ENCODE results near the gene PRRT1B. TPM values are rescaled to one million over a fixed set of nuclear protein-coding genes. Genes with fewer than 3 reads are reported as not detected.
A peak's percentile ranks its signal among the peaks of the same experiment; 100 is the strongest.

PRRT1B gene
- total RNA-seq, 1 experiment from 2014 or later: 1.2 TPM

DNA sequence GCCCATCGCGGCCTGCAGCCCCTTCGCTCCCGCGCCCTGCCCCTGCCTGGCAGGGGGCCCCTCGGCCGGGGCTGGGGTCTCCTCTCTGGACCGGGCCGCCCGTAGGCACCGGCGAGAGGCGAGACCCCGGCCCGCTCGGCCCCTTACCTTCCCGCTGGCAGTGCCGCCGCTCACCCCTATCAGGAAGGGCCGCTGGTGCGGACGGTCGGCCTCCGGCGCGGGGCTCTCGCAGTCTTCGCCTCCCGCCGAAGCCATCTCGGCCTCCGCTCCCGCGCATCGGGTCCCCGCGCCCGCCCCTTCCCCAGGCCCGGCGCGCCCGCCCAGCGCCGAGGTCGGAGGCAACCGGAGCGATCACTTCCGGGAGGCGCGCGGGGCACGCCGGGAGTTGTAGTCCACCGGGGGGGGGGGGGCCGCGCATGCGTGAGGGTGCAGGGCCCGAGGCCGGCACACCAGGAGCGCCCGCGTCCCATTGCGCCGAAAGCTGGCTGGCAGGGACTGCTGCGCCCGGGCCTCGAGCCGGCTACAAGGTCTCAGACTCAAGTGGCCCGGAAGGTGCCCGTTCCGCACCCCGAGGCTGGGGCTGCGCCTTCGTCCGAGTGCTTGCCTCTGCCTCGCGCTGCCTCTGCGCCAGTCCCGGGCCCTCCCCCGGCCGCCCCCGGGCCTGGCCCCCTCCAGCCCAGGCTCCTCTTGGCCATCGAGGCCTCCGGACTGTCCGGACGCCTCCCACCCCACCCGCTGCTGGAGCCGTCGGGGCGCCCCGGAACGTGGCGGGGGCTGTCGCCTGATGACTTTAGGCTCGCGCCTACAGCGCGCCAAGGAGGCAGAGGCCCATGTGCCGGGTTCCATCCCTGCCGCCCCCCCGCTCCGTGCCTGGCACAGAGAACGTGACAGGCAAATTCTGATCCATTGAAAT is 14.1 kb upstream of the PRRT1B start, which contains the start of gene UCK1 (continued):
- TF ChIP-seq, protein P1, sequence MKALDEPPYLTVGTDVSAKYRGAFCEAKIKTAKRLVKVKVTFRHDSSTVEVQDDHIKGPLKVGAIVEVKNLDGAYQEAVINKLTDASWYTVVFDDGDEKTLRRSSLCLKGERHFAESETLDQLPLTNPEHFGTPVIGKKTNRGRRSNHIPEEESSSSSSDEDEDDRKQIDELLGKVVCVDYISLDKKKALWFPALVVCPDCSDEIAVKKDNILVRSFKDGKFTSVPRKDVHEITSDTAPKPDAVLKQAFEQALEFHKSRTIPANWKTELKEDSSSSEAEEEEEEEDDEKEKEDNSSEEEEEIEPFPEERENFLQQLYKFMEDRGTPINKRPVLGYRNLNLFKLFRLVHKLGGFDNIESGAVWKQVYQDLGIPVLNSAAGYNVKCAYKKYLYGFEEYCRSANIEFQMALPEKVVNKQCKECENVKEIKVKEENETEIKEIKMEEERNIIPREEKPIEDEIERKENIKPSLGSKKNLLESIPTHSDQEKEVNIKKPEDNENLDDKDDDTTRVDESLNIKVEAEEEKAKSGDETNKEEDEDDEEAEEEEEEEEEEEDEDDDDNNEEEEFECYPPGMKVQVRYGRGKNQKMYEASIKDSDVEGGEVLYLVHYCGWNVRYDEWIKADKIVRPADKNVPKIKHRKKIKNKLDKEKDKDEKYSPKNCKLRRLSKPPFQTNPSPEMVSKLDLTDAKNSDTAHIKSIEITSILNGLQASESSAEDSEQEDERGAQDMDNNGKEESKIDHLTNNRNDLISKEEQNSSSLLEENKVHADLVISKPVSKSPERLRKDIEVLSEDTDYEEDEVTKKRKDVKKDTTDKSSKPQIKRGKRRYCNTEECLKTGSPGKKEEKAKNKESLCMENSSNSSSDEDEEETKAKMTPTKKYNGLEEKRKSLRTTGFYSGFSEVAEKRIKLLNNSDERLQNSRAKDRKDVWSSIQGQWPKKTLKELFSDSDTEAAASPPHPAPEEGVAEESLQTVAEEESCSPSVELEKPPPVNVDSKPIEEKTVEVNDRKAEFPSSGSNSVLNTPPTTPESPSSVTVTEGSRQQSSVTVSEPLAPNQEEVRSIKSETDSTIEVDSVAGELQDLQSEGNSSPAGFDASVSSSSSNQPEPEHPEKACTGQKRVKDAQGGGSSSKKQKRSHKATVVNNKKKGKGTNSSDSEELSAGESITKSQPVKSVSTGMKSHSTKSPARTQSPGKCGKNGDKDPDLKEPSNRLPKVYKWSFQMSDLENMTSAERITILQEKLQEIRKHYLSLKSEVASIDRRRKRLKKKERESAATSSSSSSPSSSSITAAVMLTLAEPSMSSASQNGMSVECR (CRISPR knock-in tag; IDR thresholded peaks at IDR 0.05; ENCODE audit: borderline replicate concordance): 0 out of 2 replicates have a peak, but pooled peaks have one; percentile 30
- TF ChIP-seq, protein P2, sequence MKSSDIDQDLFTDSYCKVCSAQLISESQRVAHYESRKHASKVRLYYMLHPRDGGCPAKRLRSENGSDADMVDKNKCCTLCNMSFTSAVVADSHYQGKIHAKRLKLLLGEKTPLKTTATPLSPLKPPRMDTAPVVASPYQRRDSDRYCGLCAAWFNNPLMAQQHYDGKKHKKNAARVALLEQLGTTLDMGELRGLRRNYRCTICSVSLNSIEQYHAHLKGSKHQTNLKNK (CRISPR knock-in tag; IDR thresholded peaks at IDR 0.05): no peak
- TF ChIP-seq, protein P3, sequence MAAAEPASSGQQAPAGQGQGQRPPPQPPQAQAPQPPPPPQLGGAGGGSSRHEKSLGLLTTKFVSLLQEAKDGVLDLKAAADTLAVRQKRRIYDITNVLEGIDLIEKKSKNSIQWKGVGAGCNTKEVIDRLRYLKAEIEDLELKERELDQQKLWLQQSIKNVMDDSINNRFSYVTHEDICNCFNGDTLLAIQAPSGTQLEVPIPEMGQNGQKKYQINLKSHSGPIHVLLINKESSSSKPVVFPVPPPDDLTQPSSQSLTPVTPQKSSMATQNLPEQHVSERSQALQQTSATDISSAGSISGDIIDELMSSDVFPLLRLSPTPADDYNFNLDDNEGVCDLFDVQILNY (CRISPR knock-in tag; IDR thresholded peaks at IDR 0.05): no peak; the same call in 1 of the 2 replicates
- TF ChIP-seq EMX1 (CRISPR knock-in tag; IDR thresholded peaks at IDR 0.05): no peak
- TF ChIP-seq ZNF423 (CRISPR knock-in tag; IDR thresholded peaks at IDR 0.05): peak; percentile 52; the same call in 1 of the 2 replicates
- peak; percentile 88 for TF ChIP-seq GABPB1 (CRISPR knock-in tag; IDR thresholded peaks at IDR 0.05)
- no peak for TF ChIP-seq IRF2 (CRISPR knock-in tag; IDR thresholded peaks at IDR 0.05; ENCODE audit: borderline replicate concordance, low read depth)
- TF ChIP-seq, protein P4, sequence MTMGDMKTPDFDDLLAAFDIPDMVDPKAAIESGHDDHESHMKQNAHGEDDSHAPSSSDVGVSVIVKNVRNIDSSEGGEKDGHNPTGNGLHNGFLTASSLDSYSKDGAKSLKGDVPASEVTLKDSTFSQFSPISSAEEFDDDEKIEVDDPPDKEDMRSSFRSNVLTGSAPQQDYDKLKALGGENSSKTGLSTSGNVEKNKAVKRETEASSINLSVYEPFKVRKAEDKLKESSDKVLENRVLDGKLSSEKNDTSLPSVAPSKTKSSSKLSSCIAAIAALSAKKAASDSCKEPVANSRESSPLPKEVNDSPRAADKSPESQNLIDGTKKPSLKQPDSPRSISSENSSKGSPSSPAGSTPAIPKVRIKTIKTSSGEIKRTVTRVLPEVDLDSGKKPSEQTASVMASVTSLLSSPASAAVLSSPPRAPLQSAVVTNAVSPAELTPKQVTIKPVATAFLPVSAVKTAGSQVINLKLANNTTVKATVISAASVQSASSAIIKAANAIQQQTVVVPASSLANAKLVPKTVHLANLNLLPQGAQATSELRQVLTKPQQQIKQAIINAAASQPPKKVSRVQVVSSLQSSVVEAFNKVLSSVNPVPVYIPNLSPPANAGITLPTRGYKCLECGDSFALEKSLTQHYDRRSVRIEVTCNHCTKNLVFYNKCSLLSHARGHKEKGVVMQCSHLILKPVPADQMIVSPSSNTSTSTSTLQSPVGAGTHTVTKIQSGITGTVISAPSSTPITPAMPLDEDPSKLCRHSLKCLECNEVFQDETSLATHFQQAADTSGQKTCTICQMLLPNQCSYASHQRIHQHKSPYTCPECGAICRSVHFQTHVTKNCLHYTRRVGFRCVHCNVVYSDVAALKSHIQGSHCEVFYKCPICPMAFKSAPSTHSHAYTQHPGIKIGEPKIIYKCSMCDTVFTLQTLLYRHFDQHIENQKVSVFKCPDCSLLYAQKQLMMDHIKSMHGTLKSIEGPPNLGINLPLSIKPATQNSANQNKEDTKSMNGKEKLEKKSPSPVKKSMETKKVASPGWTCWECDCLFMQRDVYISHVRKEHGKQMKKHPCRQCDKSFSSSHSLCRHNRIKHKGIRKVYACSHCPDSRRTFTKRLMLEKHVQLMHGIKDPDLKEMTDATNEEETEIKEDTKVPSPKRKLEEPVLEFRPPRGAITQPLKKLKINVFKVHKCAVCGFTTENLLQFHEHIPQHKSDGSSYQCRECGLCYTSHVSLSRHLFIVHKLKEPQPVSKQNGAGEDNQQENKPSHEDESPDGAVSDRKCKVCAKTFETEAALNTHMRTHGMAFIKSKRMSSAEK (CRISPR knock-in tag; IDR thresholded peaks at IDR 0.05; ENCODE audit: borderline replicate concordance): no peak
- TF ChIP-seq, protein P5, sequence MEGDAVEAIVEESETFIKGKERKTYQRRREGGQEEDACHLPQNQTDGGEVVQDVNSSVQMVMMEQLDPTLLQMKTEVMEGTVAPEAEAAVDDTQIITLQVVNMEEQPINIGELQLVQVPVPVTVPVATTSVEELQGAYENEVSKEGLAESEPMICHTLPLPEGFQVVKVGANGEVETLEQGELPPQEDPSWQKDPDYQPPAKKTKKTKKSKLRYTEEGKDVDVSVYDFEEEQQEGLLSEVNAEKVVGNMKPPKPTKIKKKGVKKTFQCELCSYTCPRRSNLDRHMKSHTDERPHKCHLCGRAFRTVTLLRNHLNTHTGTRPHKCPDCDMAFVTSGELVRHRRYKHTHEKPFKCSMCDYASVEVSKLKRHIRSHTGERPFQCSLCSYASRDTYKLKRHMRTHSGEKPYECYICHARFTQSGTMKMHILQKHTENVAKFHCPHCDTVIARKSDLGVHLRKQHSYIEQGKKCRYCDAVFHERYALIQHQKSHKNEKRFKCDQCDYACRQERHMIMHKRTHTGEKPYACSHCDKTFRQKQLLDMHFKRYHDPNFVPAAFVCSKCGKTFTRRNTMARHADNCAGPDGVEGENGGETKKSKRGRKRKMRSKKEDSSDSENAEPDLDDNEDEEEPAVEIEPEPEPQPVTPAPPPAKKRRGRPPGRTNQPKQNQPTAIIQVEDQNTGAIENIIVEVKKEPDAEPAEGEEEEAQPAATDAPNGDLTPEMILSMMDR (IDR thresholded peaks at IDR 0.05): no peak
- TF ChIP-seq ATF1 (CRISPR knock-in tag; IDR thresholded peaks at IDR 0.05): no peak
- 0 out of 2 replicates have a peak, but pooled peaks have one; percentile 52 for TF ChIP-seq CREM (CRISPR knock-in tag; IDR thresholded peaks at IDR 0.05)
- TF ChIP-seq, protein P6, sequence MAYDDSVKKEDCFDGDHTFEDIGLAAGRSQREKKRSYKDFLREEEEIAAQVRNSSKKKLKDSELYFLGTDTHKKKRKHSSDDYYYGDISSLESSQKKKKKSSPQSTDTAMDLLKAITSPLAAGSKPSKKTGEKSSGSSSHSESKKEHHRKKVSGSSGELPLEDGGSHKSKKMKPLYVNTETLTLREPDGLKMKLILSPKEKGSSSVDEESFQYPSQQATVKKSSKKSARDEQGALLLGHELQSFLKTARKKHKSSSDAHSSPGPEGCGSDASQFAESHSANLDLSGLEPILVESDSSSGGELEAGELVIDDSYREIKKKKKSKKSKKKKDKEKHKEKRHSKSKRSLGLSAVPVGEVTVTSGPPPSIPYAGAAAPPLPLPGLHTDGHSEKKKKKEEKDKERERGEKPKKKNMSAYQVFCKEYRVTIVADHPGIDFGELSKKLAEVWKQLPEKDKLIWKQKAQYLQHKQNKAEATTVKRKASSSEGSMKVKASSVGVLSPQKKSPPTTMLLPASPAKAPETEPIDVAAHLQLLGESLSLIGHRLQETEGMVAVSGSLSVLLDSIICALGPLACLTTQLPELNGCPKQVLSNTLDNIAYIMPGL (CRISPR knock-in tag; IDR thresholded peaks at IDR 0.05): no peak
- no peak for TF ChIP-seq PRRX2 (CRISPR knock-in tag; IDR thresholded peaks at IDR 0.05)
- no peak for TF ChIP-seq ZNF671 (CRISPR knock-in tag; IDR thresholded peaks at IDR 0.05)
- TF ChIP-seq SP1 (CRISPR knock-in tag; conservative IDR thresholded peaks at IDR 0.05): peak; percentile 70
- no peak for TF ChIP-seq NR3C1 (CRISPR knock-in tag; conservative IDR thresholded peaks at IDR 0.05; ENCODE audit: low read depth)
- no peak for TF ChIP-seq ZBTB21 (CRISPR knock-in tag; IDR thresholded peaks at IDR 0.05; ENCODE audit: borderline replicate concordance)
- 0 out of 2 replicates have a peak, but pooled peaks have one; percentile 42 for TF ChIP-seq MYBL2 (CRISPR knock-in tag; IDR thresholded peaks at IDR 0.05)
- TF ChIP-seq, protein P7, sequence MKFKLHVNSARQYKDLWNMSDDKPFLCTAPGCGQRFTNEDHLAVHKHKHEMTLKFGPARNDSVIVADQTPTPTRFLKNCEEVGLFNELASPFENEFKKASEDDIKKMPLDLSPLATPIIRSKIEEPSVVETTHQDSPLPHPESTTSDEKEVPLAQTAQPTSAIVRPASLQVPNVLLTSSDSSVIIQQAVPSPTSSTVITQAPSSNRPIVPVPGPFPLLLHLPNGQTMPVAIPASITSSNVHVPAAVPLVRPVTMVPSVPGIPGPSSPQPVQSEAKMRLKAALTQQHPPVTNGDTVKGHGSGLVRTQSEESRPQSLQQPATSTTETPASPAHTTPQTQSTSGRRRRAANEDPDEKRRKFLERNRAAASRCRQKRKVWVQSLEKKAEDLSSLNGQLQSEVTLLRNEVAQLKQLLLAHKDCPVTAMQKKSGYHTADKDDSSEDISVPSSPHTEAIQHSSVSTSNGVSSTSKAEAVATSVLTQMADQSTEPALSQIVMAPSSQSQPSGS (CRISPR knock-in tag; IDR thresholded peaks at IDR 0.05; ENCODE audit: borderline replicate concordance, low read depth): no peak
- no peak for TF ChIP-seq NFATC4 (CRISPR knock-in tag; IDR thresholded peaks at IDR 0.05)
- peak; percentile 95 for TF ChIP-seq NR2C2 (CRISPR knock-in tag; IDR thresholded peaks at IDR 0.05)
- no peak for TF ChIP-seq SMAD4 (CRISPR knock-in tag; IDR thresholded peaks at IDR 0.05)
